K562 (cell line): ENCODE measurements around the gene MMP24OS. TPM values are rescaled to one million over a fixed set of nuclear protein-coding genes. Genes with fewer than 3 reads are reported as not detected.

Experiments used
- ARID3A ChIP-seq: IDR thresholded peaks from 2 replicates; pipeline ENCODE4 v1.6.1; 2012; ENCODE audit warnings: low read depth, low read length, improper control_type of control experiment, borderline replicate concordance
- BRF1 ChIP-seq: IDR thresholded peaks from 3 replicates; pipeline ENCODE4 v1.6.1; 2011; ENCODE audit warnings: borderline replicate concordance, mild to moderate bottlenecking; ENCODE audit not compliant: insufficient read length; ENCODE audit errors: extremely low read depth
- CBFB ChIP-seq: sonication (generic); formaldehyde crosslinking; IDR thresholded peaks from 2 replicates; pipeline ENCODE4 v1.4.0; 2020; ENCODE audit warnings: mild to moderate bottlenecking, missing genetic modification reagents
- CEBPB ChIP-seq: fragments of 450-650 bp; IDR thresholded peaks from 2 replicates; pipeline ENCODE4 v1.6.1; 2016; ENCODE audit warnings: missing genetic modification characterization, missing compliant biosample characterization
- DPF2 ChIP-seq: fragments of 450-650 bp; IDR thresholded peaks from 2 replicates; pipeline ENCODE4 v1.6.1; 2016
- EP300 ChIP-seq: IDR thresholded peaks from 2 replicates; pipeline ENCODE4 v1.6.1; 2012; ENCODE audit warnings: low read length, improper control_type of control experiment
- HNRNPLL ChIP-seq: fragments of 200-400 bp; formaldehyde crosslinking; IDR thresholded peaks from 2 replicates; pipeline ENCODE4 v1.6.1; 2017; ENCODE audit warnings: low read length, low read depth, mild to moderate bottlenecking; ENCODE audit not compliant: poor library complexity, severe bottlenecking
- KAT2B ChIP-seq: IDR thresholded peaks from one replicate; pipeline ENCODE4 v1.6.1; 2012; ENCODE audit warnings: low read depth, mild to moderate bottlenecking, control low read depth, inconsistent platforms, low read length, moderate library complexity
- NBN ChIP-seq: fragments of 450-650 bp; IDR thresholded peaks from 2 replicates; pipeline ENCODE4 v1.6.1; 2016; ENCODE audit warnings: low read depth, mild to moderate bottlenecking
- NEUROD1 ChIP-seq: fragments of 150-350 bp; IDR thresholded peaks from 2 replicates; pipeline ENCODE4 v1.6.1; 2014; ENCODE audit warnings: borderline replicate concordance, low read length, low read depth; ENCODE audit not compliant: partially characterized antibody
- ZEB2 ChIP-seq: fragments of 450-650 bp; IDR thresholded peaks from 2 replicates; pipeline ENCODE4 v1.6.1; 2016
- ZNF354B ChIP-seq: fragments of 250-450 bp; sonication (Bioruptor Pico); IDR thresholded peaks from 2 replicates; pipeline ENCODE4 v1.4.0; 2020
- ZNF644 ChIP-seq: fragments of 200-800 bp; sonication (Bioruptor generic); IDR thresholded peaks from 2 replicates; pipeline ENCODE4 v1.6.1; 2016; ENCODE audit warnings: low read depth, missing genetic modification characterization, missing compliant biosample characterization
- ZNF699 ChIP-seq: fragments of 250-450 bp; sonication (Bioruptor Pico); IDR thresholded peaks from 2 replicates; pipeline ENCODE4 v1.8.0; 2021; ENCODE audit warnings: mild to moderate bottlenecking, moderate library complexity; ENCODE audit not compliant: insufficient replicate concordance
- polyA plus RNA-seq, 8 experiments: library from polyadenylated mRNA; depleted of rRNA in 4 of 8; stranded (reverse) in 5 of 8; unstranded in 3 of 8; fragments of >200 nt; fragmentation: Nextera tagmentation in 2 of 8; fragmentation: Illumina TruSeq in 1 of 8; extraction: Ambion mirVana in 2 of 8; extraction: Trizol in 1 of 8; gene quantifications; 2 replicates each; pipeline versions ENCODE4 v1.2.1 to v1.2.3, GENCODE V29; 2011 to 2014; ENCODE audit warnings: inconsistent platforms in 1 of 8, missing spikeins in 1 of 8
- total RNA-seq, 7 experiments: library from RNA; depleted of rRNA in 6 of 7; stranded (reverse); fragments of >200 nt in 6 of 7; fragmentation: Illumina TruSeq in 2 of 7; extraction: Trizol in 2 of 7; gene quantifications; 2 replicates each; pipeline versions ENCODE4 v1.2.1 to v1.2.3, GENCODE V29; 2011 to 2021; ENCODE audit warnings: low replicate concordance in 1 of 7
- TF ChIP-seq, protein P1 (sequence below): fragments of 450-650 bp; formaldehyde crosslinking; IDR thresholded peaks from 2 replicates; pipeline ENCODE4 v1.4.0; 2022; ENCODE audit warnings: missing genetic modification characterization
- TF ChIP-seq, protein P2 (sequence below): sonication (generic); formaldehyde crosslinking; IDR thresholded peaks from 2 replicates; pipeline ENCODE4 v1.8.0; 2023; ENCODE audit warnings: missing genetic modification reagents, mild to moderate bottlenecking, borderline replicate concordance
- TF ChIP-seq, protein P3 (sequence below): sonication (generic); formaldehyde crosslinking; IDR thresholded peaks from 2 replicates; pipeline ENCODE4 v1.8.0; 2022; ENCODE audit warnings: mild to moderate bottlenecking, missing genetic modification reagents, borderline replicate concordance

The MMP24OS gene
- total and polyA plus RNA-seq, 9 of the 15 experiments (the other 6 are each of a cell fraction or from before 2014, with no cell fraction given) = 0.92 to 41.5 (median 11.4) TPM

DNA sequence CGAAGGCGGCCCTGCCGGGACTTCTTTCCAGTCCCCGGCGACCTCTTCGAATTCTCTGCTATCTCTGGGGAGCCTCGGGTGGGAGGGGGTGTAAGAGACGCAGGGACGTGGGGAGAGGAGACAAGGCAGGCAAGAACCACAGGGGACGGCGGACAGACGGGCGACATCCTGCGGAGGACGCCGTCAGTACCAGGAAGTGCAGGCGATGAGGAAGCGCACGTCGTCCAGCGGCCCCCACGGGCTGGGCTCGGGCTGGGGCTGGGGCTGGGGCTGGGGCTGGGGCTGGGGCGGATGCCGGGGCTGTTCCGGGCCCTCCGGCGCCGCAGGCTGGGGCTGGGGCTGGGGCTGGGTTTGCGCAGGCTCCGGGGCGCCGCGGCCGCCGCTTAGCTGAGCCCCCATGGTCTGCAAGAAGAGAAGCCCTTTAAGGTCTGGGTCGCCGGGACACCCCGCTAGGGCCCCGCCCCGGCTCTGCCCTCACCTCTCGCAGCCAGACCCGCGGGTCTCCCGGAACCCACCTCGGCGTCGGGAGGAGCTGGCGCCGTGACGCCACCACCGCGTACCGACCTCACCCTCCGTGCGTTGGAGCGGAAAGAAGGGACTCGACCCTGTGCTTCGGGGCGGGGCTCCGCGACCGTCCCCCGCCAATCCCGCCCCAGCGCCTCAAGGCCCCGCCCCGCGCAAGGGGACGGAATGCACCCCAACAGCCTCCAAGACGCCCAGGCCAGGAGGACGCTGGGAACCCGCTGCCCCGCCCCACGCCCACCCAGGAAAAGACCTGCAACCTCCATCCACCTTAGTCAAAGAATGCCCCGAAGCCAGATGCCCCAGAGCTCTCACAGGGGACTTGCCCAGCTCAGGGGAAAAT lies at the start of gene MMP24OS (continued):
- TF ChIP-seq NBN = no peak
- no peak for TF ChIP-seq EP300
- TF ChIP-seq, protein P1, sequence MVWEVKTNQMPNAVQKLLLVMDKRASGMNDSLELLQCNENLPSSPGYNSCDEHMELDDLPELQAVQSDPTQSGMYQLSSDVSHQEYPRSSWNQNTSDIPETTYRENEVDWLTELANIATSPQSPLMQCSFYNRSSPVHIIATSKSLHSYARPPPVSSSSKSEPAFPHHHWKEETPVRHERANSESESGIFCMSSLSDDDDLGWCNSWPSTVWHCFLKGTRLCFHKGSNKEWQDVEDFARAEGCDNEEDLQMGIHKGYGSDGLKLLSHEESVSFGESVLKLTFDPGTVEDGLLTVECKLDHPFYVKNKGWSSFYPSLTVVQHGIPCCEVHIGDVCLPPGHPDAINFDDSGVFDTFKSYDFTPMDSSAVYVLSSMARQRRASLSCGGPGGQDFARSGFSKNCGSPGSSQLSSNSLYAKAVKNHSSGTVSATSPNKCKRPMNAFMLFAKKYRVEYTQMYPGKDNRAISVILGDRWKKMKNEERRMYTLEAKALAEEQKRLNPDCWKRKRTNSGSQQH (CRISPR knock-in tag) = no peak
- TF ChIP-seq ZEB2 = no peak
- no peak for TF ChIP-seq CBFB
- no peak for TF ChIP-seq ARID3A
- TF ChIP-seq DPF2 = no peak
- no peak for TF ChIP-seq KAT2B
- TF ChIP-seq, protein P2, sequence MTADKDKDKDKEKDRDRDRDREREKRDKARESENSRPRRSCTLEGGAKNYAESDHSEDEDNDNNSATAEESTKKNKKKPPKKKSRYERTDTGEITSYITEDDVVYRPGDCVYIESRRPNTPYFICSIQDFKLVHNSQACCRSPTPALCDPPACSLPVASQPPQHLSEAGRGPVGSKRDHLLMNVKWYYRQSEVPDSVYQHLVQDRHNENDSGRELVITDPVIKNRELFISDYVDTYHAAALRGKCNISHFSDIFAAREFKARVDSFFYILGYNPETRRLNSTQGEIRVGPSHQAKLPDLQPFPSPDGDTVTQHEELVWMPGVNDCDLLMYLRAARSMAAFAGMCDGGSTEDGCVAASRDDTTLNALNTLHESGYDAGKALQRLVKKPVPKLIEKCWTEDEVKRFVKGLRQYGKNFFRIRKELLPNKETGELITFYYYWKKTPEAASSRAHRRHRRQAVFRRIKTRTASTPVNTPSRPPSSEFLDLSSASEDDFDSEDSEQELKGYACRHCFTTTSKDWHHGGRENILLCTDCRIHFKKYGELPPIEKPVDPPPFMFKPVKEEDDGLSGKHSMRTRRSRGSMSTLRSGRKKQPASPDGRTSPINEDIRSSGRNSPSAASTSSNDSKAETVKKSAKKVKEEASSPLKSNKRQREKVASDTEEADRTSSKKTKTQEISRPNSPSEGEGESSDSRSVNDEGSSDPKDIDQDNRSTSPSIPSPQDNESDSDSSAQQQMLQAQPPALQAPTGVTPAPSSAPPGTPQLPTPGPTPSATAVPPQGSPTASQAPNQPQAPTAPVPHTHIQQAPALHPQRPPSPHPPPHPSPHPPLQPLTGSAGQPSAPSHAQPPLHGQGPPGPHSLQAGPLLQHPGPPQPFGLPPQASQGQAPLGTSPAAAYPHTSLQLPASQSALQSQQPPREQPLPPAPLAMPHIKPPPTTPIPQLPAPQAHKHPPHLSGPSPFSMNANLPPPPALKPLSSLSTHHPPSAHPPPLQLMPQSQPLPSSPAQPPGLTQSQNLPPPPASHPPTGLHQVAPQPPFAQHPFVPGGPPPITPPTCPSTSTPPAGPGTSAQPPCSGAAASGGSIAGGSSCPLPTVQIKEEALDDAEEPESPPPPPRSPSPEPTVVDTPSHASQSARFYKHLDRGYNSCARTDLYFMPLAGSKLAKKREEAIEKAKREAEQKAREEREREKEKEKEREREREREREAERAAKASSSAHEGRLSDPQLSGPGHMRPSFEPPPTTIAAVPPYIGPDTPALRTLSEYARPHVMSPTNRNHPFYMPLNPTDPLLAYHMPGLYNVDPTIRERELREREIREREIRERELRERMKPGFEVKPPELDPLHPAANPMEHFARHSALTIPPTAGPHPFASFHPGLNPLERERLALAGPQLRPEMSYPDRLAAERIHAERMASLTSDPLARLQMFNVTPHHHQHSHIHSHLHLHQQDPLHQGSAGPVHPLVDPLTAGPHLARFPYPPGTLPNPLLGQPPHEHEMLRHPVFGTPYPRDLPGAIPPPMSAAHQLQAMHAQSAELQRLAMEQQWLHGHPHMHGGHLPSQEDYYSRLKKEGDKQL (CRISPR knock-in tag) = no peak
- TF ChIP-seq ZNF354B (CRISPR knock-in tag) = no peak
- no peak for TF ChIP-seq HNRNPLL
- TF ChIP-seq, protein P3, sequence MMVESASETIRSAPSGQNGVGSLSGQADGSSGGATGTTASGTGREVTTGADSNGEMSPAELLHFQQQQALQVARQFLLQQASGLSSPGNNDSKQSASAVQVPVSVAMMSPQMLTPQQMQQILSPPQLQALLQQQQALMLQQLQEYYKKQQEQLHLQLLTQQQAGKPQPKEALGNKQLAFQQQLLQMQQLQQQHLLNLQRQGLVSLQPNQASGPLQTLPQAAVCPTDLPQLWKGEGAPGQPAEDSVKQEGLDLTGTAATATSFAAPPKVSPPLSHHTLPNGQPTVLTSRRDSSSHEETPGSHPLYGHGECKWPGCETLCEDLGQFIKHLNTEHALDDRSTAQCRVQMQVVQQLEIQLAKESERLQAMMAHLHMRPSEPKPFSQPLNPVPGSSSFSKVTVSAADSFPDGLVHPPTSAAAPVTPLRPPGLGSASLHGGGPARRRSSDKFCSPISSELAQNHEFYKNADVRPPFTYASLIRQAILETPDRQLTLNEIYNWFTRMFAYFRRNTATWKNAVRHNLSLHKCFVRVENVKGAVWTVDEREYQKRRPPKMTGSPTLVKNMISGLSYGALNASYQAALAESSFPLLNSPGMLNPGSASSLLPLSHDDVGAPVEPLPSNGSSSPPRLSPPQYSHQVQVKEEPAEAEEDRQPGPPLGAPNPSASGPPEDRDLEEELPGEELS (CRISPR knock-in tag) = no peak
- TF ChIP-seq ZNF699 = no peak
- no peak for TF ChIP-seq NEUROD1
- no peak for TF ChIP-seq BRF1
- TF ChIP-seq CEBPB (tag) = no peak
- no peak for TF ChIP-seq ZNF644 (tag)
